Stimulated activated naive CD8-positive, alpha-beta T cell treated with anti-CD3 and anti-CD28 coated beads, Interleukin-15, Interleukin-2, amounts not matched to agents 100 U/mL and 50 U/mL, for 24 hours (primary cell): ENCODE results near the gene ZMYM1.
"Not testable (repeated sequence)": the region's sequence is repeated elsewhere in the genome, so short reads cannot be mapped to it uniquely, and the experiment has no call there.

Experiments
- ATAC-seq: fragments of 150-1000 bp; cut with Tn5 transposase; one replicate; pipeline ENCODE4 v1.10.0; 2021
- DNase-seq: peaks from one replicate; pipeline ENCODE4 v3.0.0; 2021

The ZMYM1 gene

DNA sequence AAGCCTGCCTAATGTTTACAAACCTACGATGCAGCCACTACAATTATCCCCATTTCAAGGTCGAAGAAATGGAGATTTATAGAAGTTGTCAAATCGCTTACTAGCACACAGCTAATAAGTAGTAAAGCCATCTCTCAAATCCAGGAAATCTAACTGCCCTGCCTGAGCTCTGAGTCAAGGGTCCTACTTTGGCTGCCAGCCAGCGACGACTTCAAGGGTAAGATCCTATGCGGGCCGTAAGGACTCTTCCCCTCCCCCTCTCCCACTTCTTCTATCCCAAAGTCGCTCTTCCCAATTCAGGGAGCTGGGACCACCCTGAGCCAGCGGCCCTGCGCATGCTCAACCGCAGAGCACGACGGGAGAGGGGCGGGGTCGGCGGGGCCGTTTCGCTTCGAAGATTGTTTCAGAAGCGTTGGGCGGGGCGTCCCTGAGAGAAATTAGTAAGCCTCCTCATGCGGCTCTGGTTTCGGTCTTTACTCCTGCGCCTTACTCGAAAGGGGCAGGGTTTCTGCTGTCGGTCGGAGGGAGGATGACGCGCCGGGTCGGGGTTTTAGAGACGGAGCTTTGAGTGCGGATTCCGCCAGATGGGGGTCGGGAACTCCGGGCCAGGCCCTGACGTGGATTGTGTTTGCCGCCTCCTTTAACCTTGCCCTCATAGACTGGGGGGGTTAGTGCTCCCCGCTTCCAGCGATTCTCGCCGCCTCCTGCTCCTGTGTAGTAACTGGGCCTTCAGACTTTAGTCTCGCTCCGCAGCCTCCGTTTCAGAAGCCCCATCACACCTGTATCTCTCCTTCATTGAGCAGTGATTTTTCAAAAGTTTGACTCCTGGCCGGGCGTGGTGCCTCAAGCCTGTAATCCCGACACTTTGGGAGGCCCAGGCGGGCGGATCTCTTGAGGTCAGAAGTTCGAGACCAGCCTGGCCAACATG is at the start of gene ZMYM1:
TSS of gene ZMYM1 (plus strand) at position 383 of the 928 bp plus-strand sequence. CDS start 14,603 bp downstream, outside the sequence.
- peak; percentile 92 for DNase-seq
- peak; percentile 97 for ATAC-seq

DNA sequence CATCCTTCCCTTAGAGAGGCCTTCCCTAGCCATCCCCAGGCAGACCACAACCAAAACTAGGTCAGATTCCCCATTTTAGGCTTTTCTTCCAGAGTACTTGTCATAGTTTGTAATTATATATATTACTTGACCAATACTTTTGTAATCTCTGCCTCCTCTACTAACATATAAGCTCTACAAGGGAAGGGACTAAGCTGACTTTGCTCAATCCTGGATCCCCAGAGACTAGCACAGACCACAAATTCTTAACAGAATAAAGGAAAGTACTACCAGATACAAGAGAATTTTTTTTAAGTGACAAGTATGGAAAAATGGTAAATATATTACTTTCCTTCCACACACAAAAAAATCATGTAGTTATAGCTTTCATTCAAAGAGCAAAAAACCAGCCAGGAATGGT is 49.4 kb upstream of the ZMYM1 start:
- DNase-seq (no peak), ATAC-seq (no peak)

DNA sequence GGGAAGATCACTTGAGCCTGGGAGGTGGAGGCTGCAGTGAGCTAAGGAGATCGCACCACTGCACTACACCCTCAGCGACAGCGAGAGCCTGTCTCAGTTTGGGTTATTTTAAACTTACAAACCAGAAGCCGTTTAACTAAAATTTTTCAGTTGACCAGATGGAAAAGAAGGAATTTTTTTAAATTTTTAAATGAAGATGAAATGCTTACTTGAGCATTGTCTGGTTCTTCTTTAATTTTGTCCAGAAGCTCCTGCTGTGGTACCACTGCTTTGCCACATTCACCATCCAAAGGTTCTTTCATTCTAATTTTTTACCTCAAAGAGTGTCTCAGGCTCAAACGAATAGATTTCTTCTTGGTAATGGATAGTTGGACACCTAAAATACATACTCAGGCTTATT is 48.8 kb upstream of the ZMYM1 start:
- DNase-seq (no peak), ATAC-seq (no peak)

DNA sequence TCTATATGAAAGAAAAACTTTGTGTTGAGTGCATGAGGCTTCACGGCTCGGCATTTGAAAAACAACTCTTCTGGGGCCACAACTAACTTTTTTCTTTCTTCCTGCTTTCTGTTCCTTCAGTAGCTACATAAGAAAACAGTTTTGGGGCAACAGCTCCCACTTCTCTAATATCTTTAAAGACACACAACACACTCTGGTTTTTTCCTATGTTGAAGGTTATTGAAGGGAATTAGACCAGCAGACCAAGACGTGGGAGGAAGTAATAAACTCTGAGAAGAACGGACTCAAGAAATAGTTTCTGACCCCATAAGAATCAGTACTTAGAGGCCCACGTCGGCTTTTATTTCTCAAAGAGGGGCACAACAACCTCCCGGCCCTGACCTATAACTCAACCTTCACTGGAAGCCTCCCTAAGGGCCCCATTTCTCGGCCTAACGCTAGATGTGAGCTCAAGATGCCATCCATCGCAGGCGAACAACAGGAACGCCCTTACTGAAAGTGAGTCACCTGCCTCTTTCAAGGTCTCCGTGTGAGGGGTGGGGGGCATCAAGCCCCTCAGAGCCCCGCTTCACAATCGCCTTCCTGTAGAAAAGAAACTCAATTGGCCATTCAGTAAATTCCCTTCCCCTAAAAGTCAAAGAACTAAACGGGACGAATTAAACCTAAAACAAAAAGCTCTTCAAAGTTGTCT is 48.3 kb upstream of the ZMYM1 start:
- peak; percentile 55 for DNase-seq
- peak; percentile 62 for ATAC-seq

DNA sequence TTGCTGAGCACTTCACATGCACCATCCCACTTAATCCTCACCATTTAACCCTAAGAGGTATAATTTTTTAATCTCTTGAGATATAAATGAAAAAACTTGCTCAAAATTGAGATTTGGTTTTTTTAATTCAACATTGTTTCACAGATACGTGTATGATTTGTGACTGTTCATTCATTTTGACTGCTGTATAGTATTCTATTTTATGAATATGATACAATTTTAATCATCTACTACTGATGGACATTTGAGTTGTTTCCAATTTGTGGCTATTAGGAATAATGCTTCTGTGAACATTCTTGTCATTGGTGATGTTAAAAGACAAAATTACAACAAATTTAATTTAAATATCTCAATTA is 46.8 kb upstream of the ZMYM1 start:
- ATAC-seq: no peak
- DNase-seq: no peak

DNA sequence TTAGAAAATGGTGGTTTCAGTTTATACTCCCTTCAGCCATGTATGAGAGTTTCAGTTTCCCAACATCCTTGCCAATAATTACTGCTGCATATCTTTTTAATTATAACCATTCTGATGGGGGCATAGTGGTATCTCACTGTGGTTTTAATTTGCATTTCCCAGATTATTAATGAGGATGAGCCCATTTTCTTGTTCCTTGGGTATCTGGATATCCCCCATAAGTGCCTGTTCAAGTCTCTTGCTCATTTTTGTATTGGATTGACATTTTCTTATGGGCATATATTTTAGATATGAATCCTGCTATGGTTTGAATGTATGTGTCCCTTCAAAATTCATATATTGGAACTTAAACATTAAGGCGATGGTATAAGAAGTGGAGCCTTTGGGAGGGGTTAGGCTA is 45.8 kb upstream of the ZMYM1 start:
- DNase-seq (no peak), ATAC-seq (no peak)

DNA sequence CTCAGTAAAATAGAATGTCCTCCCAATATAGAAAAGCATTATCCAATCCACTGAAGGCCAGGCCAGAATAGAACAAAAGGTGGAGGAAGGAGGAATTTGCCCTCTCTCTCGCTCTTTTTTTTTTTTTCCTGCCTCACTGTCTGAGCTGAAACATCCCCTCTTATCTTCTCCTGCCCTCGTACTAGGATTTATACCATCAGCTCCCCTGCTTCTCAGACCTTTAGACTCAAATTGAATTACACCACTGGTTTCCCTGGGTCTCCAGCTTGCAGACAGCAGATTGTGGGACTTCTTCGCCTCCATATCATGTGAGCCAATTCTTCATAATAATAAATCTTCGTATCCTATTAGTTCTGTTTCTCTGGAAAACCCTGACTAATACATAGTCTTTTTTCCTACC is 42.6 kb upstream of the ZMYM1 start:
- no peak for ATAC-seq
- no peak for DNase-seq

DNA sequence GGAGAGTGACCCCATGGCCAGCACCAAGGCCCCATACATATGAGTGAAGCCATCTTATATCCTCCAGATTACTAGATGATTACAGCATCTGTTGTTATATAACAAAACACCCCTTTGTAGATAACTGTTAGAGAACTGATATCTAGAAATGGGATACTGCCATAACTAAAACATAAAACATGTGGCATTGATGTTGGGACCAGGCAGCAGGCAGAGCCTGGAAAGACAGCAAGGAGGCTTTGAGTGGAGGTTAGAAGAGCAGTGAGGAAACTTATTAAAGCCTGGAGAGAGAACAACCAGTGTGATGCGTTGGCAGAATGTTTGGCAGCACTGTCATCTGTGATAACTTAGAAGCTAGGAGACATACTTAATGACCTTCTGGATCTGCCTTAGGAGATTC is 42.0 kb upstream of the ZMYM1 start:
- no peak for DNase-seq
- ATAC-seq: no peak

DNA sequence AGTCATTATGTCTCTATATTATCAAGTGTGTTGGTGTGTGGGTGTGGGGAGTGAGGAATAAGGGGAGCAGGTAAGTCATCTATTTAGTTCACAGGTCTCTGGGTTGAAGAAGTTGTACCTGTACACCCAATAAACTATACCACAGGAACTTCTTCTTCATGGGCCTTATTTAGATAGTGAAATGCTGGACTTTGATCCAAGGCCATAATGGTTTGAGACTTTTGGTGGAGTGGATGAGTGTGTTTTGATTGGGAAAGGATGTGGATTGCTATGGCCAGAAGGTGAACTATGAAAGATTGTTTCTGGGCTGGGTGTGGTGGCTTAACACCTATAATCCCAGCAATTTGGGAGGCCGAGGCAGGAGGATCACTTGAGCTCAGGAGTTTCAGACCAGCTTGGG is 40.5 kb upstream of the ZMYM1 start:
- no peak for ATAC-seq

DNA sequence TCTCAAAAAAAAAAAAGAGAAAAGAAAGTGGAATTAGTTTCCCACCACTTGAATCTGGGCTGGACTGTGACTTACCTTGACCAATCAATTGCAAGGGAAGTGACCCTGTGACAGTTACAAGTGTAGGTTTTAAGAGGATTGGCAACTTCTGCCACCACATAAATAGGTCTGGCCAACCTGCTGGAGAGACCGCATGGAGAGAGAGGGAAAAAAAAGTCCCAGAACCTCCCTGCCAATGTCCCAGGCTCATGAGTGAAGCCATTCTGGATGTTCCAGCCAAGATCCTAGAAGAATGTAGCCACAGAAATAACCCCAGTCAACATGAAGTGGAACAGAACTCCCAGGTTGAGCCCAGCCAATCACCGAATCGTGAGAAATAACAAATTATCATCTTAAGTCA is 35.7 kb upstream of the ZMYM1 start:
- ATAC-seq (no peak), DNase-seq (no peak)

More for the DNA sequence above, 40.5 kb upstream of the ZMYM1 start:
- DNase-seq: no peak

DNA sequence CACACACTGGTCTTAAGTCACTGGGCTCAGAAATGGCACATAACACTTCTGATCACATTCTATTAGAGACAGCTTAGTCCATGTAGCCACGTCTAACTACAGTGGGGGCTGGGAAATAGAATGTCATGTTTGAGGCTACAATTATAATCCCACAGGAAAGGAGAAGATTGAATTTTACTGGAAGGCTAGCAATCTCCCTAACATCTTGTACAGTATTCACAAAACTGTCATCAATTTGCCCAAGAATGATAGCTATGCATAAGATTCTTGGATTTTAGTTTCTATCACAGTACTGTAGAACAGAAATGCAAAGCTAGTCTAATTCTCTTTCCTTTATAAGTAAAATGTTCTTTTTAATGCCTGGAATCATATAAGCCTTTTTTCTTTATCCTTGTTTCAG is 34.8 kb upstream of the ZMYM1 start:
- DNase-seq: no peak
- no peak for ATAC-seq

DNA sequence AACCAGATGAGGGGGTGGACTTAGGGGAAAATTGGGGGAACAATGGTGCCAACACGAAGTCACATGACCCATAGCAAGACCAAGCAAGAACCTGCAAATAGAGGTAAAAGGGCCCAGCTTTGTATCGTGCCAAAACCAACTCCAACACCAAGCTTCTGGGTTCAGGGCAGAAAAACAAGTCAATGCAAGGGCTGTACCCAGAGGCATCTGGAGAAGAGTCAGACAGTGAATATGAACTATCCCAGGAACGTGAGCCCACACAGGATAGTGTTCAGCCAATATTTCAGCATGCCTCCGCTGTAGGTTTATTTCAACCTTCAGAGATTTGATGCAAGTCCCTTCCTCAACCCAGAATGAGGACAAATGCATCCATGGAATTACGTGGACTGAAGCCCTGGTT is 32.5 kb upstream of the ZMYM1 start:
- DNase-seq (no peak), ATAC-seq (no peak)

DNA sequence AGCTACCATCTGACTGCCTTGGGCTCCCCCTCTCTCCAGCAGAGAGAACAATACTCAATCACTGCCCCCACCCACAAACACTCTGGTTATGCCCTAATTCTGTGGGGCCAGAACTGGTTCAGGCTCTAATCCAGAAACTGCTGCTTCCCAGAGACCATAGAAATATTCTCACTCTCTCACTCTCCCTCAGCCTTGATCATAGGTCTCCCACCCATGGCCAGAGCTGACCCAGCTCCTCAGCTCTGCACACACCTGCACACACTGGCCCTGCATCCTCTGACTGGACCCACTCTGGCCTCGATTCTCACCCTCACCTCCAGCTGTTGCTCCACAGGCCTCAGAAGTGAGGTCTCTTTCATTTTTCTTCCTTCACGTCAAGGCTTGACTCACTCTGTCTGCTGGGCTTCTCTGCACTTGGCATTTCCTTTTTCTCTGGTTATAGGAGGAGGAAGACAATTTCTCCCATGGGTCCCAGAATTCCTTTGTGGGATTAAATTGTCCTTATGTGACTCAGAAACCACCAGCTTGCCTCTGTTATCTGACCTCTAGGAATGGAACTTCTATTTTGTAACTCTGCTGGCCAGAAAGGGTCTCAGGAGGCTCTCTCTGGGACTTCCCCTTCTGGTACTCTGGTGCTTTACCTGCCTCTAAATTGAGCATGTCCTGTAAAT is 31.9 kb upstream of the ZMYM1 start:
- DNase-seq (no peak), ATAC-seq (no peak)

DNA sequence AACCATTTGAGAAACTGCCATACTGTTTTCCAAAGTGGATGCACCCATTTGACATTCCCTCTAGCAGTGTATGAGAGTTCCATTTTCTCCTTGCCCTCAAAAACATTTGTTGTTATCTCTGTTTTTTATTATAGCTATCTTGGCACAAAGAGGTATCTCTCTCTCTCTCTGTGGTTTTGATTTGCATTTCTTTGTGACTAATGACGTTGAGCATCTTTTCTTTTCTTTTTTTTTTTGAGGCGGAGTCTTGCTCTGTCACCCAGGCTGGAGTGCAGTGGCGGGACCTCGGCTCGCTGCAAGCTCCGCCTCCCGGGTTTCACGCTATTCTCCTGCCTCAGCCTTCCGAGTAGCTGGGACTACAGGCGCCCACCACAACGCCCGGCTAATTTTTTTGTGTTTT is 30.1 kb upstream of the ZMYM1 start:
- DNase-seq: no peak

DNA sequence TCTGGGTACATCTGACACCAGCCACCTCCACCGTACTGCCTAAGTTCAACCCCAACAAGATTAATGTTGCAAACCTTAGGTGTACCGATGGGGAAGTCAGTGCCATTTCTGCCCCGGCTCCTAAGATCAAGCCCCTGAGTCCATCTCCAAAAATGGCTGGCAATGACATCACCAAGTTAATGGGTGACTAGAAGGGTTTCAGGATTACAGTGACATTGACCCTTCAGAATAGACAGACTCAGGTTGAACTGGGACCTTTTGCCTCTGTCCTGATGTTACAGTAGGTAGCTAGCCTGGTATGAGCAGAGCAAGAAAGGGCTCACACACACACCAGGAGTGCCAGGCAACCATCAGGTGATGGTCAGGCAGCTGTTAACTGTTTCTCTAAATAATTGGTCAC is 25.8 kb upstream of the ZMYM1 start:
- ATAC-seq (no peak), DNase-seq (no peak)

More for the DNA sequence above, 30.1 kb upstream of the ZMYM1 start:
- ATAC-seq: no peak

DNA sequence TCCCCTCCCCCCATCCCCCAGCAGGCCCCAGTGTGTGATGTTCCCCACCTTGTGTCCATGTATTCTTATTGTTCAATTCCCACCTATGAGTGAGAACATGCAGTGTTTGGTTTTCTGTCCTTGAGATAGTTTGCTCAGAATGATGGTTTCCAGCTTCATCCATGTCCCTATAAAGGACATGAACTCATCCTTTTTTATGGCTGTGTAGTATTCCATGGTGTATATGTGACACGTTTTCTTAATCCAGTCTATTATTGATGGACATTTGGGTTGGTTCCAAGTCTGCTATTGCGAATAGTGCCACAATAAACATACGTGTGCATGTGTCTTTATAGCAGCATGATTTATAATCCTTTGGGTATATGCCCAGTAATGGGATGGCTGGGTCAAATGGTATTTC is 24.9 kb upstream of the ZMYM1 start:
- not testable (repeated sequence) for DNase-seq, ATAC-seq

DNA sequence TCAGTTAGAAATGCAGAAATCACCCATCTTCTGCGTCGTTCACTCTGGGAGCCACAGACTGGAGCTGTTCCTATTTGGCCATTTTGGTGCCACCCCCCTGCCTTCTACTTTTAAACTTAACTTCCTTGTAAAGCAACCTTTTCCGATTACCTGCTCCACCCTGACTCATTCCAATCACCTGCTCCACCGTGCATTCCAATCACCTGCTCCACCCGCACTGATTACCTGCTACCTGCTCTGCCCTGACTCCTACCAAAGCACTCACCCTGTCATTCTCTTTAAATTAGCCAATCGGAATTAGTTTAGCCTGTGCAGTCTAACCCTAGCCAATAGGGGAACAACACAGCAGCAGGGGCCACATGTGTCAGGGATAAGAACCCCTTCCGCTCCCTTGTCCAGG is 20.9 kb upstream of the ZMYM1 start:
- DNase-seq, ATAC-seq: not testable (repeated sequence)

DNA sequence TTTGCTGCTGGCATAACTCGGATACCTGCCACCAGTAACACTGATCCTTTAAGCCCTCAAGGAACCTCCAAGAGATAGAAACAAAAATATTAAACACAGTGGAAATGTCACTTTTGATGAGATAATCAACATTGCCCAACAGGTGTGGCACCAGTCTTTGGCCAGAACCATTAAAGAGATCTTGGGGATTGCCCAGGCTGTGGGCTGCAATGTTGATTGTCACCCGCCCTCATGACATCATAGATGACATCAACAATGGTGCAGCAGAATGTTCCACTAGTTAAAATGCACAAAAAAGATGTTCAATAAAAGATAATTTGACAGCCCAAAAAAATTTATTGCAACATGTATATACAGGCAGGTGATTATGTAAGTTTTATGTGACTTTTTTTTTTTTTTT is 20.2 kb upstream of the ZMYM1 start:
- ATAC-seq (no peak), DNase-seq (no peak)

DNA sequence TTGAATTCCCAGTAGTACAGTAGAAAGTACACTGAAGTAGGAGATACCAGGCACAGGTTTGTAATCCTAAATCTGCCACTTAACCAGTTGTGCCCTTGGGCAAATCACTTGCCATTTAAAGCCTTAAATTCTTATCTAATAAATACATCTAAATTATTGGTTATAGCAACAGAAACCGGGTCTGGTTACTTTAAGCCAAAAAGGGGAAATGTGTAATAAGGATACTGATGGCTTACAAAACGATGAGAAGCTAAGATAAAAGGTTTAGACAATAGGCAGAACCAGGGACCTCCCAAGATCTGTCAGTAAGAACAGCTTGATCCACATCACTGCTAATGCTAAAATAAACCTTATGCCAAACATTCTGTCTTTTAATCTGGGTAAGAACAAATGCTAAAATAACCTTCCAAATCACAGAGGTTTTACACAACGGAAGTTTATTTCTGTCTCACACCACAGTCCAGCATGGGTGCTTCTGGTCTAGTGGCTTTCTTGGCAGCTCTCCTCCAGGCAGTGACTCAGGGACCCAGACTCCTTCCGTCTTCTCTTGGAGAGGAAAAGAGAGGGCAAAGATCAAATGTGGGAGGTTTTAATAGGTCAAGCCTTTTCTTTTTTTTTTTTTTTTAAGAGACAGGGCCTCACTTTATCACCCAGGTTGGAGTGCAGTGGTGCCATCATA is 16.5 kb upstream of the ZMYM1 start:
- DNase-seq: no peak
- no peak for ATAC-seq

DNA sequence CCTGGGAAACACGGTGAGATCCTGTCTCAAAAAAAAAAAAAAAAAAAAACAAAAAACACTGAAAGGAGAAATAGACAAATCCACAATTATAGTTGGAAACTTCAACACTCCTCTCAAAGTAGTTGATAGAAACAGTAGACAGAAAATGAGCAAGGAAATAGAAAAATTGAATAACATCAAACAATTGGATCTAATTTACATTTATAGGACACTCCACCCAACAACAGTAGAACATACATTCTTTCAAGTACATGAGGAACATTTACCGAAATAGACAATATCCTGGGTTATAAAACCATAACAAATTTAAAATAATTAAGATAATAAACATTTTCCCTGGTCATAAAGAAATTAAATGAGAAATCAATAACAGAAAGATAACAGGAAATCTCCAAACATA is 14.9 kb upstream of the ZMYM1 start:
- ATAC-seq: no peak
- no peak for DNase-seq

DNA sequence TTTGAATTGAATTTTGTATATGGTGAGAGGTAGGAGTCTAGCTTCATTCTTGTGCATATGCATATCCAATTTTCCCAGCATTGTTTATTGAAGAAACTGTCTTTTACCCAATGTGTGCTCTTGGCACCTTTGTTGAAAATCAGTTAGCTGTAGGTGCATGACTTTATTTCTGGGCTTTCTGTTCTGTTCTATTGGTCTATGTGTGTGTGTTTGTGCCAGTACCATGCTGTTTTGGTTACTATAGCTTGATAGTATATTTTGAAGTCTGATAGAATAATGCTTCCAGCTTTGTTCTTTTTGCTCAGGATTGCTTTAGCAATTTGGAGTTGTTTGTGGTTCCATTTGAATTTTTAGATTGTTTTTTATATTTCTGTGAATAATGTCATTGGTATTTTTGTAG is 9.4 kb upstream of the ZMYM1 start:
- DNase-seq (no peak), ATAC-seq (no peak)

DNA sequence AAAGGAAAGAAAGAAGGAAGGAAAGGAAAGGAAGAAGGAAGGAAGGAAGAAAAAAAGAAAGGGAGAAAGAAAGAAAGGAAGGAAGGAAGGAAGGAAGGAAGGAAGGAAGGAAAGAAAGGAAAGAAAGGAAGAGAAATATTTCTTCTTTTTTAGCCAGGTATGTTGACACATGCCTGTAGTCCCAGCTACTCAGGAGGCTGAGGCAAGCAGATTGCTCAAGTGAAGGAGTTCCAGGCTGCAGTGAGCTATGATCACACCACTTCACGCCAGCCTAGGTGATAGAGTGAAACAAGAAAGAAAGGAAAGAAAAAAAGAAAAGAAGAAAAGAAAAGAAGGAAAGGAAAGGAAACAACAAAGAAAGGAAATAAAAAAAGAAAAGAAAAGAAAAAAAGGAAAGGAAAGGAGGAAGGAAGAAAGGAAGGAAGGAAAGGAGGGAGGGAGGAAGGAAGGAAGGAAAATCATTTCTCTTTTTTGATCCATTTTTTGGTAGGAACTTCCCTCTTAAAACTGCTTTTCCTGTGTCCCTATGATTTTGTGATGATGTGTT is 5.8 kb upstream of the ZMYM1 start:
- DNase-seq (no peak), ATAC-seq (no peak)
